ENCODE measurements around the gene FBXL15.

The FBXL15 gene

GRCh38 chr10:102399217-102400021, 21.2 kb upstream of the FBXL15 start:
- peaks cover 30% of the 10 kb centered on the region for H3K4me1 ChIP-seq (ENCODE audit: low read depth, poor library complexity, severe bottlenecking)
- H4K20me1 ChIP-seq (ENCODE audit: insufficient read depth): no peaks in the 10 kb centered on the region
- H3K4me2 ChIP-seq: peak overlapping the region; percentile 52
- no peak overlapping the region for H3K4me3 ChIP-seq (IDR thresholded peaks at IDR 0.05; ENCODE audit: insufficient read depth, low read depth, low read length)
- H3K9ac ChIP-seq: peak overlapping the region; percentile 25; the same call in 1 of the 2 replicates
- peaks cover 3% of the 10 kb centered on the region; the same call in 1 of the 2 replicates for H3K36me3 ChIP-seq (ENCODE audit: insufficient read depth)
- no peaks in the 10 kb centered on the region for H3K27me3 ChIP-seq (ENCODE audit: insufficient read depth, low read depth)
- H3K27ac ChIP-seq: peak overlapping the region; percentile 28; the same call in 1 of the 2 replicates
- no peak overlapping the region for H2AFZ ChIP-seq (ENCODE audit: low read depth)
- H3K79me2 ChIP-seq (ENCODE audit: insufficient read depth, low read depth): peaks cover 22% of the 10 kb centered on the region
- TF ChIP-seq CTCF (conservative IDR thresholded peaks at IDR 0.05; ENCODE audit: low read depth, low read length): peak; percentile 83

- Histone ChIP-seq H3K27ac (no peak overlapping the region), H2AFZ (ENCODE audit: low read depth) (no peak overlapping the region), H3K79me2 (ENCODE audit: insufficient read depth, low read depth) (peaks cover 22% of the 10 kb centered on the region), H3K4me1 (ENCODE audit: low read depth, poor library complexity, severe bottlenecking) (peaks cover 30% of the 10 kb centered on the region), H3K36me3 (ENCODE audit: insufficient read depth) (peaks cover 3% of the 10 kb centered on the region; the same call in 1 of the 2 replicates), H3K9ac (no peak overlapping the region), H3K4me2 (peak overlapping the region; percentile 52), H4K20me1 (ENCODE audit: insufficient read depth) (no peaks in the 10 kb centered on the region), H3K27me3 (ENCODE audit: insufficient read depth, low read depth) (no peaks in the 10 kb centered on the region), H3K4me3 (IDR thresholded peaks at IDR 0.05; ENCODE audit: insufficient read depth, low read depth, low read length) (no peak overlapping the region)
- no peak for TF ChIP-seq CTCF (conservative IDR thresholded peaks at IDR 0.05; ENCODE audit: low read depth, low read length)
Observed at GRCh38 chr10:102400076-102400475, 20.6 kb upstream of the FBXL15 start.

GRCh38 chr10:102400598-102401341, 19.9 kb upstream of the FBXL15 start:
- no peak overlapping the region for H2AFZ ChIP-seq (ENCODE audit: low read depth)
- no peaks in the 10 kb centered on the region for H4K20me1 ChIP-seq (ENCODE audit: insufficient read depth)
- H3K79me2 ChIP-seq (ENCODE audit: insufficient read depth, low read depth): peaks cover 22% of the 10 kb centered on the region
- no peak overlapping the region for H3K27ac ChIP-seq
- H3K36me3 ChIP-seq (ENCODE audit: insufficient read depth): peaks cover 3% of the 10 kb centered on the region; the same call in 1 of the 2 replicates
- H3K9ac ChIP-seq: no peak overlapping the region
- no peak for TF ChIP-seq CTCF (conservative IDR thresholded peaks at IDR 0.05; ENCODE audit: low read depth, low read length)
- no peak overlapping the region for H3K4me3 ChIP-seq (IDR thresholded peaks at IDR 0.05; ENCODE audit: insufficient read depth, low read depth, low read length)
- no peaks in the 10 kb centered on the region for H3K27me3 ChIP-seq (ENCODE audit: insufficient read depth, low read depth)
- H3K4me1 ChIP-seq (ENCODE audit: low read depth, poor library complexity, severe bottlenecking): peaks cover 30% of the 10 kb centered on the region
- H3K4me2 ChIP-seq: no peak overlapping the region

GRCh38 chr10:102401342-102401654, 19.3 kb upstream of the FBXL15 start:
- no peaks in the 10 kb centered on the region for H4K20me1 ChIP-seq (ENCODE audit: insufficient read depth)
- H3K36me3 ChIP-seq (ENCODE audit: insufficient read depth): peaks cover 3% of the 10 kb centered on the region; the same call in 1 of the 2 replicates
- H3K79me2 ChIP-seq (ENCODE audit: insufficient read depth, low read depth): peaks cover 16% of the 10 kb centered on the region
- no peaks in the 10 kb centered on the region for H3K27me3 ChIP-seq (ENCODE audit: insufficient read depth, low read depth)
- no peak overlapping the region for H3K27ac ChIP-seq
- H3K9ac ChIP-seq: no peak overlapping the region
- TF ChIP-seq CTCF (conservative IDR thresholded peaks at IDR 0.05; ENCODE audit: low read depth, low read length): no peak
- H3K4me2 ChIP-seq: no peak overlapping the region
- H2AFZ ChIP-seq (ENCODE audit: low read depth): no peak overlapping the region
- peaks cover 30% of the 10 kb centered on the region for H3K4me1 ChIP-seq (ENCODE audit: low read depth, poor library complexity, severe bottlenecking)
- no peak overlapping the region for H3K4me3 ChIP-seq (IDR thresholded peaks at IDR 0.05; ENCODE audit: insufficient read depth, low read depth, low read length)

Data from KMS-11 (cell line).